IPS-18c (cell line): Measurements from ENCODE around the gene PTF1A.

ENCODE experiments used
- H3K4me3 ChIP-seq: 2 replicates; pipeline ENCODE4 v1.7.0; 2013; ENCODE audit warnings: low read depth, mild to moderate bottlenecking, low read length, moderate library complexity; ENCODE audit not compliant: insufficient read depth
- H3K9me3 ChIP-seq: one replicate; pipeline ENCODE4 v1.6.1; 2013; ENCODE audit warnings: mild to moderate bottlenecking, low read length, moderate library complexity; ENCODE audit not compliant: control insufficient read depth, insufficient read depth

The PTF1A gene, protein sequence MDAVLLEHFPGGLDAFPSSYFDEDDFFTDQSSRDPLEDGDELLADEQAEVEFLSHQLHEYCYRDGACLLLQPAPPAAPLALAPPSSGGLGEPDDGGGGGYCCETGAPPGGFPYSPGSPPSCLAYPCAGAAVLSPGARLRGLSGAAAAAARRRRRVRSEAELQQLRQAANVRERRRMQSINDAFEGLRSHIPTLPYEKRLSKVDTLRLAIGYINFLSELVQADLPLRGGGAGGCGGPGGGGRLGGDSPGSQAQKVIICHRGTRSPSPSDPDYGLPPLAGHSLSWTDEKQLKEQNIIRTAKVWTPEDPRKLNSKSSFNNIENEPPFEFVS

DNA sequence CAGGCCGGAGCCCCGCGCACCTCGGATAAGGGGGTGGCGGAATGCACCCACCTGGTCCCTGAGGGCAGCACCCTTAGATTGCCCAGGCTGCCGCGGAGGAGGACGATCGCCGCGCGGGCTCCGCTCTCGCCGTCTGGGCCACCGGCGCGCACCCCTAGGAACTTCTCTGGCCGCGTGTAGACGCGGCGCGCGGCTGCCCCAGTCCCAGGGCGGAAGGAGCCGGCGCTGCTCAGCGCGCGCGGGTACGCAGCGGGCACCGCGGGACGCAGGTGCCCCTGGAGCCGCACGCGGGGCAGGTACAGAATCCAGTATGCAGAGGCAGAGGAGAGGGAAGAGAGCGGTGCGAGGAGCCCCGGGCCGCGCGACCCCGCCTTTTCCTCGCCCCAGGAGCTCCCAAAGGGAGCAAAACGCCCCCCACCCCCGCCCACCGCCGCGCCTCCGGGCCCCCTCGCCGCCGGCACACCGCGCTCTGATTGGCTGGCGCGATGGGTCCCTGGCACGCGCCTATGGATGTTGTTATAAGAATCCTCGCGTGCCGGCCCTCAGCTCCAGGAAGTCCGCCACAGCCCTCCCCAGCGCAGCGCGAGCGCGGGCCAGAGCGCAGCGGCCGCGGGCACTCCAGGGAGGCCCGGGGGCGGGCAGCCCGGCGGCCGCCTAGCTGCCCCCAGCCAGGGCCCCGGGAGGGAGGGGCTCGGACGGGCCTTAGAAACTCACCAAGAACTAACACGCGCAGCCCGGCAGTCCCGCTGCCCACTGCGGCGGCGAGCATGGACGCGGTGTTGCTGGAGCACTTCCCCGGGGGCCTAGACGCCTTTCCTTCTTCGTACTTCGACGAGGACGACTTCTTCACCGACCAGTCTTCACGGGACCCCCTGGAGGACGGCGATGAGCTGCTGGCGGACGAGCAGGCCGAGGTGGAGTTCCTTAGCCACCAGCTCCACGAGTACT is at the start of gene PTF1A:
PTF1A (plus strand) TSS at position 549 of the 948 bp plus-strand sequence; CDS start at position 768, 219 bp downstream.
- Histone ChIP-seq H3K4me3 (peak within 1 kb of the TSS; percentile 41), H3K9me3 (no peaks in the 10 kb centered on the region)

DNA sequence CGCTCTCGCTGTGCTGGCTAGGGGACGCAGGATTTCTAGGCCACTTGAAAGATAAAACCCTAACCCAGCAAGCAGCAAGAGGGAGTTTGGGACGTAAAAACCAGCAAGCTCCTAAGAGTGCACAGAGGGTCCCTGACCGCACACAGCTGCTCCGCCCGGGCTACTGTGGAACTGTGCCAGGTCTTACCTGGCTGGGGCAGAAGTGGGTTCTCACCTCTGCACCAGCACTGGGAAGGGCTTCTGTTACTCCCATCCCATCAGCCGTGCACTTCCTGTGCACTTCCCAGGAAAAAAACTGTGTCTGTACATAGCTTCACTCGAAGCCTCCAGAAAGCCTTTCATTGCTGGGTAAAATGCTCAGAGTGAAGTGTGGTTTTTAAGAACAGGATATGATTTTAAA is 45.9 kb upstream of the PTF1A start:
- no peaks in the 10 kb centered on the region for H3K9me3 ChIP-seq
- no peak overlapping the region for H3K4me3 ChIP-seq

DNA sequence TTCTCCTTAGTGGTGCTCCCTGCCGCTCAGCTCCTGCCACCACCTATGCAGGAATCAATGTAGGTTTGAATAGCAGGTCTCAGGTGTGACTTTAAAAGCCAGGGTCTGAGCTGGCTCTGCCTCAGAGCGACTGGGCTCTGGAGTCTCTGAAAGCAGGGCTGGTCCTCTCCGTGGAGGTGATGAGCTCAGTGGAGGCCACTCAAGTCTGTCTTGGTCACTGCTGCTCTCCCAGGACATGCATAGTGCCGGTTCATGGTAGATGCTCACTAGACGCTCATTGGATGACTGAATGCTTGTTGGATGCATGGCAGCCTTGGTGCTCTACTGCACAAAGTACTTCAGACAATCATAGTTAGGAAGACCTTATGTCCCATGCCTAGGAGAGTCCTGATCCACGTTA is 45.1 kb upstream of the PTF1A start:
- Histone ChIP-seq H3K9me3 (no peaks in the 10 kb centered on the region), H3K4me3 (no peak overlapping the region)

DNA sequence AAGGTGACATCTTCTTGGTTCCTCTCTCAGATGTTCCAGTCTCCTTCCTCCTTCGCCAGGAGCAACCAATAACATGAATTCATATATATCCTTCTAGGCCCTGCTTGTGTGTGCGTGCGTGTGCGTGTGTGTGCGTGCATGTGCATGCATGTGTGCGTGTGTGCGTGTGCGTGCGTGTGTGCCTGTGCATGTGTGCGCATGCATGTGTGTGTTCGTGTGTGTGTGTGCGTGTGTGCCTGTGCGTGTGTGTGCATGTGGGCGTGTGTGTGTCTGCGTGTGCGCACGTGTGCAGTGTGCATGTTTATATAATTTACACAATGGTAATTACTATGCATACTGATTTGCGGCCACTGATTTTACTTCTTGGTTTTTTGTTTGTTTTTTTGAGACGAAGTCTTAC is 43.9 kb upstream of the PTF1A start:
- H3K4me3 ChIP-seq = no peak overlapping the region
- no peaks in the 10 kb centered on the region for H3K9me3 ChIP-seq

GRCh38 chr10:23150091-23150490 is 42.0 kb upstream of the PTF1A start:
- H3K4me3 ChIP-seq = no peak overlapping the region

DNA sequence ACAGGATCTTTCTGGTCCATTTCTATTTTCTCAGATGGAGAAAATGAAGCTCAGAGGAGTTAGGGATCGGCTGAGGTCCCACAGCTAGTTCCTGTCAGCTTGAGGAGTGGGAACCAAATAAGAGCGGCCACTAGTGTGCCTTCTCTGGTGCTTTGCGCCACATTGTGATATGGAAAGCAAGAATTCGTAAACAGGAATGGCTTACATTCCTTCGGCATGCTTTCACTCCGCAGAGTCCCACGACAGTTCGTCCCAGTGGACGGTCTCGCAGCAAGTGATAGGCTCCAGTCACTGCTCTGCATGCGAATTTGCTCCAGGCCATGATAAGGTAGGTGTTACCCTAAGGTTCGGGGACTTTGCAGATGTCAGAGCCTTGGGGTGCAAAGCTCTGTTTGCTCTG is 41.5 kb upstream of the PTF1A start:
- H3K4me3 ChIP-seq = no peak overlapping the region
- no peaks in the 10 kb centered on the region for H3K9me3 ChIP-seq

More at GRCh38 chr10:23150091-23150490, 42.0 kb upstream of the PTF1A start:
- no peaks in the 10 kb centered on the region for H3K9me3 ChIP-seq

DNA sequence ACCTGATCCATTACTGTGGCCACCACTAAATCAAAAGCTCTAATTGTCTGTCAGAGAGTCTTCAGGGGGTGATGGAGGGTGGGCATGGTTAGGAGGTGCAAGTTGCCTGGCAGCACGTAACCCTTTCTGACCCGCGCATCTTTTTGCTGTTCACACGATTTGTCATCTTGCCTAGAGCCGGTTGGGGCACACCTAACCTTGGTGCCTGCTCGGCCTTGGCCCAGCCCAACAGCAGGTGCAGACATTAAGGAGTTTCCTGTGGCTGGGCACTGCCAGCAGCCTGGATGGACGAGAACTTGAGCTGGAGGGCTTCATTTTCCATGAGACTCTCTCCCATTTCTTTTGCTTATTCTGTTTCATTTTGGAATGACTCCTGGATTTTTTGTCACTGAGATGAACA is 41.0 kb upstream of the PTF1A start:
- no peaks in the 10 kb centered on the region for H3K9me3 ChIP-seq
- no peak overlapping the region for H3K4me3 ChIP-seq

- H3K4me3 ChIP-seq = no peak overlapping the region
- no peaks in the 10 kb centered on the region for H3K9me3 ChIP-seq
These were observed 36.9 kb upstream of the PTF1A start for GRCh38 chr10:23155169-23155568.

- no peak overlapping the region for H3K4me3 ChIP-seq
- no peaks in the 10 kb centered on the region for H3K9me3 ChIP-seq
These were observed 35.5 kb upstream of the PTF1A start for GRCh38 chr10:23156447-23157150.

DNA sequence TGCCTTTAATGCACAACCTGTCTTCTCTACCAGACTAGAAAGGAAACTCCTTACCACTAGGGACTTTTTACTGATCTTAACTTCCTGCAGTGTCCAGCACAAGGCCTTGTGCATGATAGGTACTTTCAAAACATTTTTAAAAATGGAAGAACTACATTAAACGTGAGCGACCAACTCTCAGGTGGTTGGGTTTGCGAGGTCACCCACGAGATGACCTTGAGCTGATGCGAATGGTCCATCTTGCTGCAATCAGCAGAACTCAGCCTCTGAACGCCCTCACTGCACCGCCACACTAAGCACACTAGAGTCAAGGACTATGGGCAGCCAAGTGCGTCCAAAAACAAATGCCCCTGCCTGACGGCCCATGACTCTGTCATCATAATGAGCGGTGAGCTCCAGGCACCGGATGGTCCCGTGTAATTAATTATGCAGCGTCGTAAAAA is 34.9 kb upstream of the PTF1A start:
- Histone ChIP-seq H3K9me3 (no peaks in the 10 kb centered on the region), H3K4me3 (no peak overlapping the region)

- no peak overlapping the region for H3K4me3 ChIP-seq
- no peaks in the 10 kb centered on the region for H3K9me3 ChIP-seq
These were observed 34.3 kb upstream of the PTF1A start for GRCh38 chr10:23157691-23158369.

- Histone ChIP-seq H3K9me3 (no peaks in the 10 kb centered on the region), H3K4me3 (no peak overlapping the region)
These were observed 33.7 kb upstream of the PTF1A start for GRCh38 chr10:23158370-23158769.

DNA sequence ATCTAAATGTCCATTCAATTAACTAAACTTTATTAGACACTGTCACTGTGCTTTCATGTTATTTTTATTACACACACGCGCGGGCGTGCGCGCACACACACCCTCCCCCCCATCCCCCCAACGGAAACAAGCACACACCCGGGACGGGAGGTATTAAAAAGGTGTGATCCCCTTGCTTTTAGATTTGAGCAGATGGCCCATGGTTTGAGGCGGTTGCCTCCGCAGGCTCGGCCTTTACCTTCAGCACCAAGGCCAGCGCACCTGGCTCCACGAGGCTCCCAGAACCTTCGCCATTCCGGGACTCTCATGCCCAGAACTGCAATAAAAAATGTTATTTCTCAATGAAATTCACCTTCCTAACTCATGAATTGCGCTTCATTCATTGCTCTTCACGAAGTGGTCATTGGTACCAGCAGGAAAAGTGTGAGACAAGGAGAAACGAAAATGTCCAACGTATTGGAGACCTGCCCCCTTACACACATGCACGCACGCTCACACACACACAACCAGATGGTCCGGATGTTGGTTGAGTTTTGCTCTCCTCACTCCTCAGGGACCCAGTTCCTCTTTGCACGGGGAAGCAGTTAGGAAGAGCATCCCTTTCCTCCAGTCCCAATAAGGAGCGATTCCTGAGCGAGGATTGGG is 20.8 kb upstream of the PTF1A start:
- no peak overlapping the region for H3K4me3 ChIP-seq
- H3K9me3 ChIP-seq = no peaks in the 10 kb centered on the region

GRCh38 chr10:23172429-23173213 is 19.5 kb upstream of the PTF1A start:
- Histone ChIP-seq H3K4me3 (peak overlapping the region; percentile 0; the same call in 1 of the 2 replicates), H3K9me3 (no peaks in the 10 kb centered on the region)

GRCh38 chr10:23173214-23174073 is 18.7 kb upstream of the PTF1A start:
- Histone ChIP-seq H3K9me3 (no peaks in the 10 kb centered on the region), H3K4me3 (peak overlapping the region; percentile 47)
